ENCODE results near the gene CNKSR2. TPM values are rescaled to one million over a fixed set of nuclear protein-coding genes. Genes with fewer than 3 reads are reported as not detected.

Gene CNKSR2
- total RNA-seq, 1 donor from 2014 or later: 54.5 TPM

GRCh38 chrX:21408307-21408706 is 34.1 kb downstream of the CNKSR2 start:
- Histone ChIP-seq H4K20me1 (ENCODE audit: low read depth) (peaks cover 5% of the 10 kb centered on the region), H3K4me3 (no peak overlapping the region), H3K4me2 (no peak overlapping the region), H3F3A (ENCODE audit: low read depth) (no peaks in the 10 kb centered on the region), H3K27ac (no peak overlapping the region), H3K27me3 (no peaks in the 10 kb centered on the region), H2AFZ (replicated peaks) (no peak overlapping the region), H3K9ac (no peak overlapping the region), H3K4me1 (no peaks in the 10 kb centered on the region), H3K79me2 (ENCODE audit: low read depth) (peaks cover 98% of the 10 kb centered on the region), H3K9me3 (ENCODE audit: low read depth) (peaks cover 2% of the 10 kb centered on the region), H3K36me3 (peaks cover 7% of the 10 kb centered on the region)
- Mint-ChIP-seq H3K27me3 (ENCODE audit: insufficient read depth, low read depth) (no peaks in the 10 kb centered on the region), H3K36me3 (peaks cover 10% of the 10 kb centered on the region), H3K9me3 (peaks cover 5% of the 10 kb centered on the region), H3K4me3 (no peak overlapping the region), H3K27ac (no peak overlapping the region), H3K4me1 (no peaks in the 10 kb centered on the region)
- no peak for DNase-seq (ENCODE audit: low spot score)
- TF ChIP-seq EZH2phosphoT487 (IDR thresholded peaks at IDR 0.05) (no peak), EZH2 (IDR thresholded peaks at IDR 0.05) (no peak), CTCF (IDR thresholded peaks at IDR 0.05) (no peak)

GRCh38 chrX:21408788-21409187 is 34.6 kb downstream of the CNKSR2 start:
- Histone ChIP-seq H3K4me1 (no peaks in the 10 kb centered on the region), H3K4me2 (no peak overlapping the region), H3K9me3 (ENCODE audit: low read depth) (peaks cover 2% of the 10 kb centered on the region), H3K27me3 (no peaks in the 10 kb centered on the region), H2AFZ (replicated peaks) (no peak overlapping the region), H3K79me2 (ENCODE audit: low read depth) (peaks cover 98% of the 10 kb centered on the region), H3K36me3 (peaks cover 7% of the 10 kb centered on the region), H4K20me1 (ENCODE audit: low read depth) (peaks cover 5% of the 10 kb centered on the region), H3K4me3 (no peak overlapping the region), H3F3A (ENCODE audit: low read depth) (no peaks in the 10 kb centered on the region), H3K9ac (no peak overlapping the region), H3K27ac (no peak overlapping the region)
- TF ChIP-seq EZH2 (IDR thresholded peaks at IDR 0.05) (no peak), EZH2phosphoT487 (IDR thresholded peaks at IDR 0.05) (no peak)
- Mint-ChIP-seq H3K27me3 (ENCODE audit: insufficient read depth, low read depth) (no peaks in the 10 kb centered on the region), H3K36me3 (peaks cover 13% of the 10 kb centered on the region), H3K27ac (no peak overlapping the region), H3K9me3 (peaks cover 9% of the 10 kb centered on the region), H3K4me1 (no peaks in the 10 kb centered on the region), H3K4me3 (no peak overlapping the region)
- no peak for DNase-seq (ENCODE audit: low spot score)

GRCh38 chrX:21412029-21412428 is 37.8 kb downstream of the CNKSR2 start:
- no peaks in the 10 kb centered on the region for H3F3A ChIP-seq (ENCODE audit: low read depth)
- H3K9me3 ChIP-seq (ENCODE audit: low read depth): peaks cover 2% of the 10 kb centered on the region
- no peaks in the 10 kb centered on the region for H3K27me3 Mint-ChIP-seq (ENCODE audit: insufficient read depth, low read depth)
- H3K27ac ChIP-seq: no peak overlapping the region
- no peak overlapping the region for H3K9ac ChIP-seq
- H3K9me3 Mint-ChIP-seq: peaks cover 18% of the 10 kb centered on the region
- no peak overlapping the region for H3K27ac Mint-ChIP-seq
- H2AFZ ChIP-seq (replicated peaks): no peak overlapping the region
- peaks cover 13% of the 10 kb centered on the region for H3K36me3 Mint-ChIP-seq
- no peak overlapping the region for H3K4me3 Mint-ChIP-seq
- no peaks in the 10 kb centered on the region for H3K4me1 Mint-ChIP-seq
- H3K4me3 ChIP-seq: no peak overlapping the region
- peaks cover 95% of the 10 kb centered on the region for H3K79me2 ChIP-seq (ENCODE audit: low read depth)
- peaks cover 7% of the 10 kb centered on the region for H3K36me3 ChIP-seq
- no peak overlapping the region for H3K4me2 ChIP-seq
- H3K4me1 ChIP-seq: no peaks in the 10 kb centered on the region
- TF ChIP-seq EZH2 (IDR thresholded peaks at IDR 0.05): no peak
- TF ChIP-seq EZH2phosphoT487 (IDR thresholded peaks at IDR 0.05): no peak
- no peak for TF ChIP-seq CTCF (IDR thresholded peaks at IDR 0.05)
- no peak for DNase-seq (ENCODE audit: low spot score)
- peaks cover 5% of the 10 kb centered on the region for H4K20me1 ChIP-seq (ENCODE audit: low read depth)
- H3K27me3 ChIP-seq: no peaks in the 10 kb centered on the region

GRCh38 chrX:21412883-21413282 is 38.7 kb downstream of the CNKSR2 start:
- H3K27ac Mint-ChIP-seq: no peak overlapping the region
- no peak overlapping the region for H3K9ac ChIP-seq
- H3K27ac ChIP-seq: no peak overlapping the region
- H3K36me3 ChIP-seq: peaks cover 7% of the 10 kb centered on the region
- no peak overlapping the region for H3K4me2 ChIP-seq
- peaks cover 95% of the 10 kb centered on the region for H3K79me2 ChIP-seq (ENCODE audit: low read depth)
- H4K20me1 ChIP-seq (ENCODE audit: low read depth): no peaks in the 10 kb centered on the region
- H3K27me3 ChIP-seq: no peaks in the 10 kb centered on the region
- no peak for DNase-seq (ENCODE audit: low spot score)
- no peaks in the 10 kb centered on the region for H3K4me1 ChIP-seq
- H3K27me3 Mint-ChIP-seq (ENCODE audit: insufficient read depth, low read depth): no peaks in the 10 kb centered on the region
- H2AFZ ChIP-seq (replicated peaks): no peak overlapping the region
- peaks cover 19% of the 10 kb centered on the region for H3K9me3 Mint-ChIP-seq
- H3F3A ChIP-seq (ENCODE audit: low read depth): no peaks in the 10 kb centered on the region
- TF ChIP-seq EZH2phosphoT487 (IDR thresholded peaks at IDR 0.05) (no peak), EZH2 (IDR thresholded peaks at IDR 0.05) (no peak), CTCF (IDR thresholded peaks at IDR 0.05) (no peak)
- no peak overlapping the region for H3K4me3 ChIP-seq
- no peaks in the 10 kb centered on the region for H3K4me1 Mint-ChIP-seq
- H3K36me3 Mint-ChIP-seq: peaks cover 14% of the 10 kb centered on the region
- no peak overlapping the region for H3K4me3 Mint-ChIP-seq
- H3K9me3 ChIP-seq (ENCODE audit: low read depth): peaks cover 8% of the 10 kb centered on the region

All from neural progenitor cell (in vitro differentiated cells).